ENCODE measurements around the gene PRM2.

DNA sequence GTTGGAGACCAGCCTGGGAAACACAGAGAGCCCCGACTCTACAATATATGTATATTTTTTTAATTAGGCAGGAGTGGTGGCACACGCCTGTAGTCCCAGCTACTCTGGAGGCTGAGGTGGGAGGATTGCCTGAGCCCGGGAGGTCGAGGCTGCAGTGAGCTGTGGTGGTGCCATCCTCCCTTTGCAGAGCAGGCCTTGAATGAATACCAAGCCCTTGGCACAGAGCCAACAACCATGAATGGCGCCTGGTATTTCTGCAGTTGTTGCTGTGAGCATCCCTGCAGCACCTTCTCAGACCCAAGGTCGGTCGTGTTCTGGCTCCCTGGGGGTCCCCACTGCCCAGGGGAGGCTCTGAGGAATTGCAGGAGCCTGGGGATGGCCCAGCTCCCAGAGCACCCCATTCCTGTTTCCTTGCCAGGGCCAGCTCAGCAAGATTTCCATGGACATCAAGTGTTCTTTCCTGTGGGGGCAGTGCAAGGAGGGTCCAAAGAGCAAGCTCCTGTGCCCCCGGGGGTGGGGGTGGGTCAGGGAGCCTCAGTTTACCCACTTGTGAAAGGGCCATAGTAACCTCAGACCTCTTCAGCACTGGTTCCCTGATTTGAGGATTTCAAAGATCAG is 43.4 kb upstream of the PRM2 start:
- TF ChIP-seq, protein P1, sequence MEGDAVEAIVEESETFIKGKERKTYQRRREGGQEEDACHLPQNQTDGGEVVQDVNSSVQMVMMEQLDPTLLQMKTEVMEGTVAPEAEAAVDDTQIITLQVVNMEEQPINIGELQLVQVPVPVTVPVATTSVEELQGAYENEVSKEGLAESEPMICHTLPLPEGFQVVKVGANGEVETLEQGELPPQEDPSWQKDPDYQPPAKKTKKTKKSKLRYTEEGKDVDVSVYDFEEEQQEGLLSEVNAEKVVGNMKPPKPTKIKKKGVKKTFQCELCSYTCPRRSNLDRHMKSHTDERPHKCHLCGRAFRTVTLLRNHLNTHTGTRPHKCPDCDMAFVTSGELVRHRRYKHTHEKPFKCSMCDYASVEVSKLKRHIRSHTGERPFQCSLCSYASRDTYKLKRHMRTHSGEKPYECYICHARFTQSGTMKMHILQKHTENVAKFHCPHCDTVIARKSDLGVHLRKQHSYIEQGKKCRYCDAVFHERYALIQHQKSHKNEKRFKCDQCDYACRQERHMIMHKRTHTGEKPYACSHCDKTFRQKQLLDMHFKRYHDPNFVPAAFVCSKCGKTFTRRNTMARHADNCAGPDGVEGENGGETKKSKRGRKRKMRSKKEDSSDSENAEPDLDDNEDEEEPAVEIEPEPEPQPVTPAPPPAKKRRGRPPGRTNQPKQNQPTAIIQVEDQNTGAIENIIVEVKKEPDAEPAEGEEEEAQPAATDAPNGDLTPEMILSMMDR (conservative IDR thresholded peaks at IDR 0.05) = no peak
- TF ChIP-seq ZFX (IDR thresholded peaks at IDR 0.05) = no peak
